GM10266 (cell line): Measurements from ENCODE around the gene TARM1.
"Not testable (repeated sequence)": the region's sequence is repeated elsewhere in the genome, so short reads cannot be mapped to it uniquely, and the experiment has no call there.

Experiments
- DNase-seq: peaks from one replicate; pipeline ENCODE4 v3.0.0; 2012; ENCODE audit errors: extremely low spot score
- CTCF ChIP-seq: IDR thresholded peaks from 2 replicates; pipeline ENCODE4 v1.5.1; 2012; ENCODE audit warnings: mild to moderate bottlenecking, low read depth; ENCODE audit not compliant: control insufficient read depth, insufficient read depth; ENCODE audit errors: missing control alignments

TARM1 gene

GRCh38 chr19:54042989-54043388, 38.2 kb downstream of the TARM1 start:
- DNase-seq = no peak
- TF ChIP-seq CTCF = no peak

- no peak for TF ChIP-seq CTCF
Measured at GRCh38 chr19:54041969-54042606, 39.1 kb downstream of the TARM1 start.

GRCh38 chr19:54040003-54040402, 41.2 kb downstream of the TARM1 start:
- TF ChIP-seq CTCF = no peak
- DNase-seq = no peak

More at GRCh38 chr19:54041969-54042606, 39.1 kb downstream of the TARM1 start:
- DNase-seq = no peak

- DNase-seq = not testable (repeated sequence)
Measured at GRCh38 chr19:54036542-54036941, 44.6 kb downstream of the TARM1 start.

- no peak for DNase-seq
Measured at GRCh38 chr19:54035215-54036178, 45.7 kb downstream of the TARM1 start.

GRCh38 chr19:54030895-54031586, 50.1 kb downstream of the TARM1 start:
- no peak for DNase-seq
- TF ChIP-seq CTCF = no peak

More at GRCh38 chr19:54035215-54036178, 45.7 kb downstream of the TARM1 start:
- TF ChIP-seq CTCF = no peak

GRCh38 chr19:54029930-54030490, 51.2 kb downstream of the TARM1 start:
- peak; percentile 52 for DNase-seq
- peak; percentile 64 for TF ChIP-seq CTCF
